Subcutaneous adipose tissue (tissue), 4 donors: ENCODE data around the gene LEMD1. TPM values are rescaled to one million over a fixed set of nuclear protein-coding genes. Genes with fewer than 3 reads are reported as not detected.

Experiments used
- total RNA-seq, 4 donors: library from RNA; depleted of rRNA; stranded (reverse); fragments of >200 nt; gene quantifications; one replicate each; pipeline ENCODE4 v1.1.0, GENCODE V29; 2016
- TF ChIP-seq, protein P1 (sequence below): fragments of 450-650 bp; IDR thresholded peaks from one replicate; pipeline ENCODE4 v1.5.1; 2016; ENCODE audit warnings: low read depth, mild to moderate bottlenecking, control low read depth, antibody characterized with exemption, moderate library complexity

Gene LEMD1
- total RNA-seq, 4 donors from 2014 or later: not detected

DNA sequence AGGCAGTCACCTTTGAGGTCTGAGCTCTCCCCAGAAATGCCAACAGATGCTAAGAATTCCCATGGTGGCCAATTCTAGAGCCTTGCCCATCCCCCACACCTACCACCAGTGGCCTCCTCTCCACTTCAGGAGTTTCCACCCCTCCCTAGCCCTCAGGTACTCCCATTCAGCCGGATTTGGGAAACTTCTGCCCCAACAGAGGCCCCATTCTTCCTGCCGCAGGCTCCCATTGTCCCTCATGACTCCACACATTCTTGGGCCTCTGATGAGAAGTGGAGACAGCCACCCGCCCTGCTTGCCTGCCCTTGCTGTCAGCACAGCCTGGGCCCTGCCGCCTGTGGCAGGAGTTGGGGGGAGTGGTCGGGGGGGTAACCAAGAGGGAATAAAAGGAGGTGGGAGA is 29.3 kb upstream of the LEMD1 start:
- TF ChIP-seq, protein P1, sequence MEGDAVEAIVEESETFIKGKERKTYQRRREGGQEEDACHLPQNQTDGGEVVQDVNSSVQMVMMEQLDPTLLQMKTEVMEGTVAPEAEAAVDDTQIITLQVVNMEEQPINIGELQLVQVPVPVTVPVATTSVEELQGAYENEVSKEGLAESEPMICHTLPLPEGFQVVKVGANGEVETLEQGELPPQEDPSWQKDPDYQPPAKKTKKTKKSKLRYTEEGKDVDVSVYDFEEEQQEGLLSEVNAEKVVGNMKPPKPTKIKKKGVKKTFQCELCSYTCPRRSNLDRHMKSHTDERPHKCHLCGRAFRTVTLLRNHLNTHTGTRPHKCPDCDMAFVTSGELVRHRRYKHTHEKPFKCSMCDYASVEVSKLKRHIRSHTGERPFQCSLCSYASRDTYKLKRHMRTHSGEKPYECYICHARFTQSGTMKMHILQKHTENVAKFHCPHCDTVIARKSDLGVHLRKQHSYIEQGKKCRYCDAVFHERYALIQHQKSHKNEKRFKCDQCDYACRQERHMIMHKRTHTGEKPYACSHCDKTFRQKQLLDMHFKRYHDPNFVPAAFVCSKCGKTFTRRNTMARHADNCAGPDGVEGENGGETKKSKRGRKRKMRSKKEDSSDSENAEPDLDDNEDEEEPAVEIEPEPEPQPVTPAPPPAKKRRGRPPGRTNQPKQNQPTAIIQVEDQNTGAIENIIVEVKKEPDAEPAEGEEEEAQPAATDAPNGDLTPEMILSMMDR: no peak

DNA sequence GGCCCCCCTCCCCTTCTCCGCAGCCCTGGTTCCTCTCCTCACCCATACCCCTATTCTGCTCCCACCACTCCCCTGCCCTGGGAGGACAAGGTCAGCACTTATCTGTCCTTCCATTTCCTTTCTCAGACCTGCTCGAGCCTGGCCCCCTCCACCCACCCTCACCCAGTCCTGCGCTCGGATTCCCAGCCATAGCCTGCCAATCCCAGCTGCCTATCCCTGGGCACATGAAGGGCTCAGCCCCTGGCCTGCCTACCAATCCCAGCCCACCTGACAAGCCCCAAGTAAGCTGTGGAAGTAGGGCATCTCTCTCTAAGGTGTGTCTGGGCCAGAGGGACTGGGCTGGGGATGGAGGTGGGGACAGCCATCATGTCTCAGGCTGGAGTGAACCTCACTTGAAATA is 28.6 kb upstream of the LEMD1 start:
- TF ChIP-seq, protein P1: no peak

DNA sequence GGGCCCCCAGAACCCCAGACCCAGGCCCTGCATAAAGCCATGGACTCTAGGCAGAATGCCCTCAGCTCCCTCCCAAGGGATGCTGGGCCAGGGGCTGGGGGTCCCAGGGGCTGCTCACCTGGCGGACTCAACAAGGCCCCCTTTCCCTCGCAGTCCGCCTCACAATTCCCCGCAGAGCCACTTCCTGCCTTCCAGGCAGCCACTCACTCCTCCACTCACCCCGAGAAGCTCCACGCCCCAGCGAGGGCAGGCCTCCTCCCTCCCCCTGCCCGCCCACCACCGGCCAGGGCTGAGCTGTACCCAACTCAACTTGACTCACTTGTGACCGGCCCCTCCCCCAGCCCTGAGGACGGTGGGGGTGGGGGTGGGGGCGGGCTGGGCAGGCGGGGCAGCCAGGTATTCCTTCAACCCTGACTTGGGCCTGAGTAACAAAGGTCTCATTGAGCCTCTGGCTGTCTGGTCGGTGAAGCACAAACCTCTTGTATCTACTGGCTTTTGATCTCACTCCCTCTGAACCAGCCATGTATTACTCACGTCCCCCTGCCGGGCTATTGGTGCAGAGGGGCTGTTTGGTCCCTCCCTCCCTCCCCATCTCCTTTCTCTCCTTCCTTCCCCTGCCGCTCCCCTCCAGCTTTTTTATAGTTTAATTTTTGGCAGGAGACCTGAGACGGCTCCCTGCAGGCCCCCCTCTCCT is 28.0 kb upstream of the LEMD1 start:
- TF ChIP-seq, protein P1: no peak

DNA sequence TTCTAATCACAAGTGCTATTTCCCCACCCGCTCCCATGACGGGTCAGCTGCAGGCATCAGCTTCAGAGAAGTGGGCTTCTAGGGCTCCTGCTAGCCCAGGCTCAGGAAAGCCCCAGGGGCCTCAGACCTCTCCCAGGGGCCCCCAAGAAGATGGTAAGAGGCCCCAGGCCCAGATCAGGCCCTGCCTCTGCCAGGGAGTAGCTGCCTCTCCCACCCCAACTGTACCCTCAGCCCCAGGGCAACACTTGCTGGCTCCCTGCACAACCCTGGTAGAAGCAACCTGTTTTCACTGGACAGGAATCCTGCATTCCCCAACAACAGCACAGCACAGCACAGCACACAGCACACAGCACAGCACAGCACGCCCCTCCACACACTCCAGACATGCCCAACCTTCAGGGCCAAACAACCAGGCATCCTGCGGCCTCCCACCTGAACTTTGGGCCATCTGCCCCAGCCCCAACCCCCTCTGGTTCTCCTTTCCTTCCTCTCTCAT is 27.4 kb upstream of the LEMD1 start:
- TF ChIP-seq, protein P1: no peak

DNA sequence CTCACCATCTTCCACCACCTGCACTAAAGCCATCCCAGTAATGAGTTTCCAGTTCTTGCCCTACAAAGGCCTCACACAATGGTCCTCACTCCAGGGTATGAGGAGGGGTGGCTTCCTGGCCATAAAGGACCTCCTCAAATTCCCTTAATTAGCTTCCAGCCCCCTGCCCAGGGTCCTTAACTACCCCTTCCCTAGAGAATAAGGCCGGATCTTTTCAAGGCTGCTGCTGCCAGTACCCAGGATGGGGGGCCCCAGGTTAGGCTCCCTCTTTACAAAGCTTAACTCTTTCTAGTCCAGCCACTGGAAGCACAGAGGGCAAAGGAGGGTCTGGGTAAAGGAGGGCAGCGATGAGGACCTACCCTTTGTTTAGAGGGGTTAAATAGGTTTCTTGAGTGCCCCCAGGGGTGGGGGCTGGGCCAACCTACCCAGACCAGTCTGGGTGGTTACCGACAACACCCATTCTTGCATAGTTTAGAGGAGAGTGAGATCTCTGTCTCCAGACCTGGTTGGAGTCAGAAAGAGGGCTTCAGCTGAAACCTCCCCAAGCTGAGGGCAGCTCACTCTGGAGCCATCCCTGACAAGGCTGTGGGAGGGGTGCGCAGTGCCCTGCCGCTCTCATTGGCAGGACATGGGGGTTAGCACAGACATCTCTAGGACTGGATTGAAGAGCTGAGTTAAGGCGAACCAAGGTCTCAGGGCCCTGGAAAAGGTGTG is 26.8 kb upstream of the LEMD1 start:
- TF ChIP-seq, protein P1: no peak

DNA sequence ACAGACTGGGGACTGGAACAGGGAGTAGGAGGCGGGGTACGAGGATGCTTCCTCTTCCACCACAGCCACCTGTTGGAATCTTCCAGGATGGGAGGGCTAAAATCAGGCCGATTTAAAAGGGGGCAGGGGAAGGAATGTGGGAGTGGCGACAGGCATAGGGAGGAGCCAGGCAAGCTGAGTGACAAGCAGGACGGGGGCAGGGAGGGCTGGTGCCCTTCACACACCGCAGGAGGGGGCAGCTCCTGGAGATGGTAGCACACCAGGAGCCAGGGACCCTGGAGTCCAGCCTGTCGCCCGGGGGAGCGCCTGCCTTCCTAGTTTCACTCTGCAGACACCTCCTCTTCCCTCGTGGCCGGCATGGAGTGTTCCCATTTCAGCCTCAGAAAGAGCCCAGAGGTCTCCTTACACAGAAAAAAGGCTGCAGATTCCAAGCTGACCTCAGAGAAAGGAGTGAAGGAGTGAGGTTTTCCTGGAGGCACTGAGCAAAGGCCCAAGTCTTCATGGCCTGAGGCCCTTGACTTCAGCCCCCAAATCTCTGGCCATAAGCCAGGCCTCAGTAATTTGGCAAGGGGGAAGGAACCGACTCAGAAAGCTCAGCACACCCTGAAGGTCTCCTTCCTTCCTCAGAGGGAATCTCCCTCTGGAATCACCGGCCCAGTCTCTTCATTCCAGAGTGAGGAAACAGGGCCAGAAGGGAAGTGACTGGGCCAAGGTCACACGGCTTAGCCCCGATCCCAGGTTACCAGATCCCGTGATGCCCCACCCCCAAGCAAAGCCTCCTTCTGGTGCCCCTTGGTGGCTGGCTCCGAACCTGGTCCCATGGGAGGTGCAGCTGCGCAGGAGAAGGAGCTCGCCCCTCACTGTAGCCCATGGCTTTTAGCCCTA is 25.8 kb upstream of the LEMD1 start:
- TF ChIP-seq, protein P1: no peak
